Activated naive CD8-positive, alpha-beta T cell (primary cell): ENCODE measurements around the gene ZBTB7A.
A peak's percentile ranks its signal among the peaks of the same experiment; 100 is the strongest.
"Not testable (repeated sequence)": the region's sequence is repeated elsewhere in the genome, so short reads cannot be mapped to it uniquely, and the experiment has no call there.

ENCODE experiments used
- H3K27ac Mint-ChIP-seq: one replicate; pipeline ENCODE4 v1.8.0; 2021; ENCODE audit warnings: mixed read lengths
- H3K27me3 Mint-ChIP-seq: one replicate; pipeline ENCODE4 v1.8.0; 2021; ENCODE audit warnings: mixed read lengths
- H3K36me3 Mint-ChIP-seq: one replicate; pipeline ENCODE4 v1.8.0; 2021; ENCODE audit warnings: mixed read lengths
- H3K4me1 Mint-ChIP-seq: one replicate; pipeline ENCODE4 v1.8.0; 2021; ENCODE audit warnings: low read depth, mixed read lengths
- H3K4me3 Mint-ChIP-seq: one replicate; pipeline ENCODE4 v1.8.0; 2021; ENCODE audit warnings: mild to moderate bottlenecking, mixed read lengths
- H3K9me3 Mint-ChIP-seq: one replicate; pipeline ENCODE4 v1.8.0; 2021; ENCODE audit warnings: low read depth, mixed read lengths

Gene ZBTB7A

GRCh38 chr19:4013886-4014540, 52.7 kb downstream of the ZBTB7A start:
- H3K4me1 Mint-ChIP-seq, result peaks cover 26% of the 10 kb centered on the region
- H3K4me3 Mint-ChIP-seq, result no peak overlapping the region
- no peak overlapping the region for H3K27ac Mint-ChIP-seq
- no peaks in the 10 kb centered on the region for H3K36me3 Mint-ChIP-seq
- no peaks in the 10 kb centered on the region for H3K9me3 Mint-ChIP-seq
- no peaks in the 10 kb centered on the region for H3K27me3 Mint-ChIP-seq

- Mint-ChIP-seq H3K9me3 (no peaks in the 10 kb centered on the region), H3K27ac (no peak overlapping the region), H3K4me3 (no peak overlapping the region), H3K27me3 (no peaks in the 10 kb centered on the region), H3K4me1 (peaks cover 31% of the 10 kb centered on the region), H3K36me3 (no peaks in the 10 kb centered on the region)
Measured at GRCh38 chr19:4012975-4013634, 53.6 kb downstream of the ZBTB7A start.

GRCh38 chr19:4012092-4012974, 54.4 kb downstream of the ZBTB7A start:
- no peak overlapping the region for H3K4me3 Mint-ChIP-seq
- H3K9me3 Mint-ChIP-seq, result no peaks in the 10 kb centered on the region
- H3K4me1 Mint-ChIP-seq, result peaks cover 31% of the 10 kb centered on the region
- no peaks in the 10 kb centered on the region for H3K27me3 Mint-ChIP-seq
- H3K36me3 Mint-ChIP-seq, result no peaks in the 10 kb centered on the region
- no peak overlapping the region for H3K27ac Mint-ChIP-seq

GRCh38 chr19:4011430-4011829, 55.3 kb downstream of the ZBTB7A start:
- H3K36me3 Mint-ChIP-seq, H3K9me3 Mint-ChIP-seq, H3K27me3 Mint-ChIP-seq, H3K4me3 Mint-ChIP-seq, H3K27ac Mint-ChIP-seq: not testable (repeated sequence)
- H3K4me1 Mint-ChIP-seq, result peaks cover 33% of the 10 kb centered on the region

GRCh38 chr19:4010808-4011110, 55.9 kb downstream of the ZBTB7A start:
- H3K9me3 Mint-ChIP-seq, result no peaks in the 10 kb centered on the region

GRCh38 chr19:4009990-4010807, 56.5 kb downstream of the ZBTB7A start:
- Mint-ChIP-seq H3K4me3 (peak overlapping the region; percentile 7), H3K4me1 (peaks cover 30% of the 10 kb centered on the region)

More at GRCh38 chr19:4010808-4011110, 55.9 kb downstream of the ZBTB7A start:
- Mint-ChIP-seq H3K36me3 (no peaks in the 10 kb centered on the region), H3K4me3 (peak overlapping the region; percentile 20), H3K27me3 (no peaks in the 10 kb centered on the region), H3K4me1 (peaks cover 30% of the 10 kb centered on the region), H3K27ac (no peak overlapping the region)

GRCh38 chr19:4007836-4008539, 58.7 kb downstream of the ZBTB7A start:
- Mint-ChIP-seq H3K4me1 (peaks cover 27% of the 10 kb centered on the region), H3K9me3 (no peaks in the 10 kb centered on the region), H3K27ac (peak overlapping the region; percentile 61), H3K4me3 (peak overlapping the region; percentile 88), H3K36me3 (no peaks in the 10 kb centered on the region), H3K27me3 (no peaks in the 10 kb centered on the region)

More at GRCh38 chr19:4009990-4010807, 56.5 kb downstream of the ZBTB7A start:
- H3K36me3 Mint-ChIP-seq, result no peaks in the 10 kb centered on the region
- H3K9me3 Mint-ChIP-seq, result no peaks in the 10 kb centered on the region
- no peaks in the 10 kb centered on the region for H3K27me3 Mint-ChIP-seq
- no peak overlapping the region for H3K27ac Mint-ChIP-seq

- Mint-ChIP-seq H3K36me3 (no peaks in the 10 kb centered on the region), H3K27ac (peak within 1 kb of the TSS; percentile 70), H3K27me3 (no peaks in the 10 kb centered on the region), H3K4me3 (peak within 1 kb of the TSS; percentile 88), H3K9me3 (no peaks in the 10 kb centered on the region), H3K4me1 (peaks cover 23% of the 10 kb centered on the region)
Measured at GRCh38 chr19:4007021-4007835, 59.5 kb downstream of the ZBTB7A start, which contains the start of gene PIAS4. TSS of gene PIAS4 (plus strand) at chr19:4007736. CDS start at chr19:4007761, 25 bp downstream.

GRCh38 chr19:4005436-4005835, 61.3 kb downstream of the ZBTB7A start:
- not testable (repeated sequence) for H3K27me3 Mint-ChIP-seq, H3K36me3 Mint-ChIP-seq, H3K9me3 Mint-ChIP-seq, H3K4me3 Mint-ChIP-seq, H3K27ac Mint-ChIP-seq
- peaks cover 18% of the 10 kb centered on the region for H3K4me1 Mint-ChIP-seq

- not testable (repeated sequence) for H3K27me3 Mint-ChIP-seq, H3K4me1 Mint-ChIP-seq, H3K27ac Mint-ChIP-seq, H3K9me3 Mint-ChIP-seq, H3K4me3 Mint-ChIP-seq, H3K36me3 Mint-ChIP-seq
Measured at GRCh38 chr19:4000798-4001197, 65.9 kb downstream of the ZBTB7A start.

- H3K9me3 Mint-ChIP-seq, H3K4me1 Mint-ChIP-seq, H3K4me3 Mint-ChIP-seq, H3K36me3 Mint-ChIP-seq, H3K27me3 Mint-ChIP-seq, H3K27ac Mint-ChIP-seq: not testable (repeated sequence)
Measured at GRCh38 chr19:3998667-3999412, 67.9 kb downstream of the ZBTB7A start.

- no peak overlapping the region for H3K27ac Mint-ChIP-seq
- no peaks in the 10 kb centered on the region for H3K27me3 Mint-ChIP-seq
- H3K9me3 Mint-ChIP-seq, result no peaks in the 10 kb centered on the region
- no peak overlapping the region for H3K4me3 Mint-ChIP-seq
- H3K36me3 Mint-ChIP-seq, result no peaks in the 10 kb centered on the region
- H3K4me1 Mint-ChIP-seq, result peaks cover 5% of the 10 kb centered on the region
Measured at GRCh38 chr19:3995607-3996006, 71.1 kb downstream of the ZBTB7A start.
